Mucosa of descending colon (tissue), 3 donors: ENCODE results near the gene ZGPAT. TPM values are rescaled to one million over a fixed set of nuclear protein-coding genes. Genes with fewer than 3 reads are reported as not detected.
A peak's percentile ranks its signal among the peaks of the same experiment; 100 is the strongest.

Source experiments
- ATAC-seq: fragments of 200-7000 bp; cut with Tn5 transposase; one replicate; pipeline ENCODE4 v1.9.1; 2020; ENCODE audit warnings: mild to moderate bottlenecking, moderate library complexity
- DNase-seq, 3 donors: peaks; one replicate each; pipeline ENCODE4 v3.0.0-alpha.2; 2020
- H3K36me3 ChIP-seq: fragments of 200-600 bp; one replicate; pipeline ENCODE4 v1.8.0; 2021; ENCODE audit warnings: low read depth, mild to moderate bottlenecking
- H3K4me1 ChIP-seq: fragments of 200-600 bp; one replicate; pipeline ENCODE4 v1.8.0; 2021; ENCODE audit warnings: low read depth, mild to moderate bottlenecking
- H3K4me3 ChIP-seq: fragments of 200-600 bp; one replicate; pipeline ENCODE4 v1.8.0; 2021; ENCODE audit warnings: mild to moderate bottlenecking
- H3K9me3 ChIP-seq: fragments of 200-600 bp; one replicate; pipeline ENCODE4 v1.8.0; 2021; ENCODE audit warnings: mild to moderate bottlenecking
- intact Hi-C, 2 donors: fragments of 100-400 bp; cut with DNase I in 1 of 2; cut with micrococcal nuclease in 1 of 2; formaldehyde crosslinking; loops; one replicate each; pipeline versions ENCODE4 v1.11.0 to v1.11.1; 2022; cut with DNase I, micrococcal nuclease
- total RNA-seq, 3 donors: library from RNA; stranded (reverse); fragmentation: NEBNext Ultra II Directional in 2 of 3; extraction: Animal tissue kit (Norgen Biotek cat#: 25700) in 2 of 3; gene quantifications; one replicate each; pipeline versions ENCODE4 v1.2.1 to v1.2.4, GENCODE V29; 2021 to 2023
- TF ChIP-seq, protein P1 (sequence below): fragments of 200-600 bp; IDR thresholded peaks from one replicate; pipeline ENCODE4 v1.8.0; 2022; ENCODE audit warnings: antibody characterized with exemption, mild to moderate bottlenecking
- donor health status: DM: no; HTN: no; CAD: no; lungs with moderate emphysema.
- donor health status: DM: no; HTN: no; CAD: no.
- donor health status: DM: no; HTN: yes; CAD: no.

ZGPAT gene
- total RNA-seq, 3 donors from 2014 or later, result 24.3 to 34.0 (median 31.7) TPM

DNA sequence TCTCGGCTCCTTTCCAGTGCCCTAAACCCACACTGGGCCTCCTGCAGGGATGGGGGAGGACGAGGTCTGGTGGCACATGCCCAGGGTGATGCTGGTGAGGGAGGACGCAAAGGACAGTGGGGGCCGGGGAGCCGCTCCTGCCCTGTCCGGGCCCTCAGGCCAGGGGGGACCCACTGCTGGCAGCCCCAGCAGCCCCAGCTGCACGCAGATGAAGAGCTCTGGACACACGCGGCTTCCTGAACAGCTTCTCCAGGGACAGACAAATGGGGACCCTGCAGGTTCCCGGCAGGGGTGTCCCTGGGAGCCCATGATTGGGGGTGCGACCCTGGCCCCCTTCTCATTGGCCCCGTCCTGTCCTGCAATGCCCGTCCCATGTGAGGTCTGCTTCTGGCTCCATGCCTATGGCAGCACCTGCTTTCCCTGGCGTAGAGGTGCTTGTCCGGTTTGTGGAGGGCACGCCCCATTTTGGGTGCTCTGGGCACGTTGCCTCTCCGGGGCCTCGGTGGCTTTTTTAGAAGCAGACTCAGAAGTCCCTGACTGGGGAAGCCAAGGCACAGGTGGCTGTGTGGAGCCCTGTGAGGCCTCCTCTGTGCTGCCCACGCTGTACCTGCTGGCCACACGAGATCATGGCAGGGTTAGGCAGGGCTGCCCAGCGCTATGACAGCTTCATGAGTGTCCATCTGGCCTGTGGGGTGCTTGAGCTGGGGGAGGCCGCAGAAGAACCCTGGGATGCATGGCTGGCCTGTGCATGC is 26.8 kb upstream of the ZGPAT start:
- intact Hi-C loops, result no loop called here
- no peaks in the 10 kb centered on the region for H3K36me3 ChIP-seq
- ATAC-seq, result no peak
- no peak overlapping the region for H3K4me3 ChIP-seq
- TF ChIP-seq, protein P1, sequence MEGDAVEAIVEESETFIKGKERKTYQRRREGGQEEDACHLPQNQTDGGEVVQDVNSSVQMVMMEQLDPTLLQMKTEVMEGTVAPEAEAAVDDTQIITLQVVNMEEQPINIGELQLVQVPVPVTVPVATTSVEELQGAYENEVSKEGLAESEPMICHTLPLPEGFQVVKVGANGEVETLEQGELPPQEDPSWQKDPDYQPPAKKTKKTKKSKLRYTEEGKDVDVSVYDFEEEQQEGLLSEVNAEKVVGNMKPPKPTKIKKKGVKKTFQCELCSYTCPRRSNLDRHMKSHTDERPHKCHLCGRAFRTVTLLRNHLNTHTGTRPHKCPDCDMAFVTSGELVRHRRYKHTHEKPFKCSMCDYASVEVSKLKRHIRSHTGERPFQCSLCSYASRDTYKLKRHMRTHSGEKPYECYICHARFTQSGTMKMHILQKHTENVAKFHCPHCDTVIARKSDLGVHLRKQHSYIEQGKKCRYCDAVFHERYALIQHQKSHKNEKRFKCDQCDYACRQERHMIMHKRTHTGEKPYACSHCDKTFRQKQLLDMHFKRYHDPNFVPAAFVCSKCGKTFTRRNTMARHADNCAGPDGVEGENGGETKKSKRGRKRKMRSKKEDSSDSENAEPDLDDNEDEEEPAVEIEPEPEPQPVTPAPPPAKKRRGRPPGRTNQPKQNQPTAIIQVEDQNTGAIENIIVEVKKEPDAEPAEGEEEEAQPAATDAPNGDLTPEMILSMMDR, result no peak
- no peaks in the 10 kb centered on the region for H3K9me3 ChIP-seq
- no peak for DNase-seq
- H3K4me1 ChIP-seq, result peaks cover 1% of the 10 kb centered on the region

DNA sequence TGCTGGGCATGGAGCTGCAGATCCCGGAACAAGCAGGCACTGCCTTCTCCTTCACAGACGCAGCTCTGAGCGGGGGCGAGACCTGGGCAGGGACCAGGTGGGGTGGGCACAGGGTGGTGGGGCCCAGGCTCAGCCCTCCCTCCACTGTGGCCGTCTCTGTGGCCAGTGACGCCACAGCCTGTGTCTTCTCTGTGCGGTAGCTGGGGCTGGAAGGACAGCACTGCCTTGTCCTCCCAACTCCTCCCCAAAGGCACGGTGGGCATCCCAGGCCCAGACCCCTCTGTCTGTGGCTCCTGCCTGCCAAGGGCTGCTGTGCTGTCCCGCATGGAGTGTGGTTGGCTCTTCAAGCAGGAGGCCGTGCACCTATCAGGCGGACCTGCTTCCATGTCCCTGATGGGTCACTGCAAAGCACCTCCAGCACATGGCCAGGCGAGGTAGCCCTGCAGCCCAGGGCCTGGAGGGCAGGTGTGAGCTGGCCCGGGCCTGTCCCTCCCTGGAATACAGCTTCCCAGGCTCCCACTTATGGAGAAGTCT is 26.2 kb upstream of the ZGPAT start:
- intact Hi-C loops, result no loop called here
- TF ChIP-seq, protein P1, result no peak

DNA sequence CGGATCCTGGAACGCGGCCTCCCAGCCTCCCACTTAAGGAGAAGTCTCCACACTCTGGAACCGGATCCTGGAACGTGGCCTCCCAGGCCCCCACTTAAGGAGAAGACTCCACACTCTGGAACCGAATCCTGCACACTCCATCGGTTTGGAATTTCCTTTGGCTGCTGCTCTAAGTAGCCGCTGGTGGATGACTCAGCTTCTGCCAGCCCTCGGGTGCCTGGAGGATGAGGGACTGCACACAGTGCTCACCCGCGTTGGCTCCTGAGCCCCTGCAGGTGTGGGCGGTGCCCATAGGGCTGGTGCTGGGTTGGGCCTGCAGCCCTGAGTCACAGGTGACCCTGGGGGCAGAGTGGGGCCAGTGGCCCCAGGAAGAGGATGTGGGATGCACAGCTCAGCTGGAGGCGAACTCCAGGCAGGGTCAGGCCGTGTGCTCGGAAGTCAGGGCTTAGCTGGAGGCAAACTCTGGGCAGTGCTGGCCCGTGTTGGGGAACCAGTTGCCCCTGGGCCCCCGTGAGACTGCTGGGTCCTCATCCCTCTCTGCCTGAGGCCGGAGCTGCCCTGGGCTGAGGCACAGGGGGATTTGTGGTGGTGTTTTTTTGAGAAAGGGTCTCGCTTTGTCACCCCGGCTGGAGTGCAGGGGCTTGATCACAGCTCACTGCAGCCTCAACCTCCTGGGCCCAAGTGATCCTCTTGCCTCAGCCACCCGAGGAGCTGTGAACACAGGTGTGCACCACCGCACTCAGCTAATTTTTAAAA is 25.3 kb upstream of the ZGPAT start:
- Histone ChIP-seq H3K36me3 (no peaks in the 10 kb centered on the region), H3K4me1 (peaks cover 14% of the 10 kb centered on the region), H3K9me3 (no peaks in the 10 kb centered on the region), H3K4me3 (no peak overlapping the region)
- ATAC-seq (peak; percentile 19), DNase-seq (peak in 2 of 3 donors; percentile 50 to 74)
- TF ChIP-seq, protein P1, result no peak
- intact Hi-C loops, result no loop called here

More for the DNA sequence above, 26.2 kb upstream of the ZGPAT start:
- ATAC-seq (no peak), DNase-seq (peak in 1 of 3 donors; percentile 53)
- Histone ChIP-seq H3K4me3 (no peak overlapping the region), H3K4me1 (peaks cover 7% of the 10 kb centered on the region), H3K36me3 (no peaks in the 10 kb centered on the region), H3K9me3 (no peaks in the 10 kb centered on the region)

DNA sequence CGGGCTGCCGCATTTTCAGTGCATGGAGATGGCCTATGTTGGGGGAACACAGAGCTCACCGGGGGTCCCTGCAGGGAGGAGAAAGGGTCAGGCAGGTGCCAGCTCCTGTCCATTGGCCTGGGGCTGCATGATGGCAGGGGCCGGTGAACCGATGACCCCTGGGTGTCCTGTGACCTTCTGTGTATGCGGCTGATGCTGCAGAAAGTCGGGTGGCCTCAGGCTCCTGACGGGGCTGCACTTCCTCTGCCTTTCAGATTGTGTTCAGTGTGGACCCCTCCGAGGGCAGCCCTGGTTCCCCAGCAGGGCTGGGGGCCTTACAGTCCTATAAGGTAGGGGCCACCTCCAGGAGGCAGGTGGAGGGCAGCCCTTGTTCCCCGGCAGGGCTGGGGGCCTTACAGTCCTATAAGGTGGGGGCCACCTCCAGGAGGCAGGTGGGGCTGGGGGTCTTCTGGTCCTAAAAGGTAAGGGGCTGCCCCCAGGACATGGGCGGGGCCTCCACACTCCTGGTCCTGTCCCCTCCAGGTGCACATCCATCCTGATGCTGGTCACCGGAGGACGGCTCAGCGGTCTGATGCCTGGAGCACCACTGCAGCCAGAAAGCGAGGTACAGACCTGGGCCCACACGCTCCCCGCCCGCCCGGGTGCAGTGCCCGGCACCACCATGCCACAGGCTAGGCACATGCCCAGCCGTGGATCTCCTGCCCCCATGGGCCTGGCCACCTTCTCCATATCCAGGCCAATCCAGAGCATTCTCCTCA is 22.4 kb upstream of the ZGPAT start:
- ATAC-seq, result no peak
- H3K4me3 ChIP-seq, result no peak overlapping the region
- no peaks in the 10 kb centered on the region for H3K36me3 ChIP-seq
- peaks cover 30% of the 10 kb centered on the region for H3K4me1 ChIP-seq
- intact Hi-C loops, result no loop called here
- TF ChIP-seq, protein P1, result no peak
- peak in 1 of 3 donors; percentile 56 for DNase-seq
- H3K9me3 ChIP-seq, result no peaks in the 10 kb centered on the region

DNA sequence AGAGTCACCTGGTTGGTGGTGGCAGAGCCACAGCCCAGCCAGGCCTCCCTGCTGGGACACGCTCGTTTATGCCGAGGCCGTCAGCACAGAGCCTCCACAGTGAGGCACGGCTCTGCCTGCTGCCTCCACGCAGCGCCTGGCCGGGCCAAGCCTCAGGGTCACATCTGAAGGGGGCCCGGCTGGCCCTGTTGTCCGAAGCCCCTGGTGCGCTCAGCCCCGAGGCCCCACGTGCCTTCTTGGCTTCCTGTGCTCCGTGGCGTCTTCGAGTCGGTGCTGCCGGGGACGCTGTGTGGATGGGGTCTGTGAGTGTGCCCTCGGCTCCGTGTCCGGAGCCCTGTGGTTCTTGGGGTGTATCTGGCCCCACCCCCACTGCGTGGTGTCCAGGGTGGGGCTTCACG is 21.7 kb upstream of the ZGPAT start:
- no peaks in the 10 kb centered on the region for H3K9me3 ChIP-seq
- TF ChIP-seq, protein P1, result no peak
- DNase-seq (no peak), ATAC-seq (no peak)
- H3K4me1 ChIP-seq, result peaks cover 37% of the 10 kb centered on the region
- H3K36me3 ChIP-seq, result no peaks in the 10 kb centered on the region
- intact Hi-C loops, result no loop called here
- H3K4me3 ChIP-seq, result no peak overlapping the region
